ENCODE data around the gene ZNF143.

ZNF143 gene

GRCh38 chr11:9574622-9575259 is 113.9 kb downstream of the ZNF143 start:
- in situ Hi-C loops (cut with MboI; ENCODE audit: low sequenced_read_pairs, unreplicated experiment) = no loop called here
- TF ChIP-seq CTCF (IDR thresholded peaks at IDR 0.05; ENCODE audit: borderline replicate concordance, control extremely low read depth, extremely low read depth, insufficient read depth, missing control alignments) = no peak
- DNase-seq (ENCODE audit: low spot score) = peak; percentile 34

GRCh38 chr11:9575260-9576240 is 114.7 kb downstream of the ZNF143 start:
- peak; percentile 24 for DNase-seq (ENCODE audit: low spot score)
- no peak for TF ChIP-seq CTCF (IDR thresholded peaks at IDR 0.05; ENCODE audit: borderline replicate concordance, control extremely low read depth, extremely low read depth, insufficient read depth, missing control alignments)
- in situ Hi-C loops (cut with MboI; ENCODE audit: low sequenced_read_pairs, unreplicated experiment) = no loop called here

DNA sequence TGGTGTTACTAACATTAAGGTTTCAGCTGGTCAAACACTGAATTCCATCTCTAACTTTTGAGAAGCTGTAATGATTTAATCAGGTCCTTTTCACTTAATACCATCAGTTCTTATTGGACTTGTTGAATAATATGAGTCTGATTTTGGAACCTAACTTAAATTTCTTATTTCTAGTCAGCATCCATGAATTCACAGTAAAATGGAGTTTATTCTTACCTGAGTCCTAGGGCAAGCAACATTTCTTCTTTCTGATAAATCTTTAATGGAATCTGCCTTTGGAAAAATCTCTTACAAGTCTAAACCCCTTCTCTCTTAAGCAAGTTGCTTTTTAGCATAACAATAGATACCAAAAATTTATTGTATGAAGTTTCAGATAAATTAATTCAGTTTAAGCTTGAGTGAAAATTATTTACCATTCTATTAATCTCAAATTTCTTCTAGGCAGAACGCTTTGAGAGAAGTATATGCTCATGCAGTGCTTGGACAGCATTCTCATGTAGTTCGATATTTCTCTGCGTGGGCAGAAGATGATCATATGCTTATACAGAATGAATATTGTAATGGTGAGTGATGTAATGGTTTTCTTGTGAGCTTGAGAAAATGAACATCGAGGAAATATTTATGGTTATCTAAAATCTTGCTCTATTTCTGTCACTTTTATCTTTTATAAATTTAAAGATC is 116.0 kb downstream of the ZNF143 start:
- no peak for TF ChIP-seq CTCF (IDR thresholded peaks at IDR 0.05; ENCODE audit: borderline replicate concordance, control extremely low read depth, extremely low read depth, insufficient read depth, missing control alignments)
- no peak for DNase-seq (ENCODE audit: low spot score)
- in situ Hi-C loops (cut with MboI; ENCODE audit: low sequenced_read_pairs, unreplicated experiment) = no loop called here

GRCh38 chr11:9577556-9577955 is 116.7 kb downstream of the ZNF143 start:
- in situ Hi-C loops (cut with MboI; ENCODE audit: low sequenced_read_pairs, unreplicated experiment) = no loop called here
- TF ChIP-seq CTCF (IDR thresholded peaks at IDR 0.05; ENCODE audit: borderline replicate concordance, control extremely low read depth, extremely low read depth, insufficient read depth, missing control alignments) = no peak
- DNase-seq (ENCODE audit: low spot score) = no peak
